GM18870 (cell line): ENCODE results near the gene ETS1.

ENCODE experiments used
- ATAC-seq: cut with Tn5 transposase; IDR thresholded peaks from one replicate; pipeline ENCODE4 v1.9.1; 2021; ENCODE audit warnings: moderate library complexity; ENCODE audit not compliant: unreplicated experiment

The ETS1 gene

GRCh38 chr11:128471138-128471661 is 116.2 kb downstream of the ETS1 start:
- ATAC-seq = peak; percentile 30

- ATAC-seq = no peak
Measured at GRCh38 chr11:128470081-128470480, 117.3 kb downstream of the ETS1 start.

- peak; percentile 35 for ATAC-seq
Measured at GRCh38 chr11:128469220-128469619, 118.1 kb downstream of the ETS1 start.

GRCh38 chr11:128468111-128468510 is 119.2 kb downstream of the ETS1 start:
- ATAC-seq = no peak

GRCh38 chr11:128467610-128468041 is 119.7 kb downstream of the ETS1 start:
- ATAC-seq = no peak

- ATAC-seq = no peak
Measured at GRCh38 chr11:128467041-128467440, 120.3 kb downstream of the ETS1 start.

- no peak for ATAC-seq
Measured at GRCh38 chr11:128465946-128466705, 121.2 kb downstream of the ETS1 start.

- no peak for ATAC-seq
Measured at GRCh38 chr11:128465531-128465930, 121.8 kb downstream of the ETS1 start.

- ATAC-seq = no peak
Measured at GRCh38 chr11:128464878-128465450, 122.4 kb downstream of the ETS1 start.

- ATAC-seq = no peak
Measured at GRCh38 chr11:128463979-128464378, 123.4 kb downstream of the ETS1 start.

GRCh38 chr11:128463371-128463829 is 124.0 kb downstream of the ETS1 start:
- ATAC-seq = no peak

GRCh38 chr11:128462922-128463321 is 124.4 kb downstream of the ETS1 start:
- no peak for ATAC-seq

- ATAC-seq = no peak
Measured at GRCh38 chr11:128462189-128462588, 125.2 kb downstream of the ETS1 start.

GRCh38 chr11:128458321-128458720 is 129.0 kb downstream of the ETS1 start:
- no peak for ATAC-seq

GRCh38 chr11:128457874-128458273 is 129.5 kb downstream of the ETS1 start:
- no peak for ATAC-seq

GRCh38 chr11:128456566-128457268 is 130.6 kb downstream of the ETS1 start:
- ATAC-seq = no peak

- no peak for ATAC-seq
Measured at GRCh38 chr11:128455766-128456165, 131.6 kb downstream of the ETS1 start.

- ATAC-seq = no peak
Measured at GRCh38 chr11:128453444-128454336, 133.7 kb downstream of the ETS1 start.

- ATAC-seq = no peak
Measured at GRCh38 chr11:128451652-128452470, 135.5 kb downstream of the ETS1 start.
